GF-D8 (cell line): Measurements from ENCODE around the gene S1PR3.

Source experiments
- DNase-seq: peaks from one replicate; lab custom pipeline; 2025; lab: John Stamatoyannopoulos, UW

Gene S1PR3

DNA sequence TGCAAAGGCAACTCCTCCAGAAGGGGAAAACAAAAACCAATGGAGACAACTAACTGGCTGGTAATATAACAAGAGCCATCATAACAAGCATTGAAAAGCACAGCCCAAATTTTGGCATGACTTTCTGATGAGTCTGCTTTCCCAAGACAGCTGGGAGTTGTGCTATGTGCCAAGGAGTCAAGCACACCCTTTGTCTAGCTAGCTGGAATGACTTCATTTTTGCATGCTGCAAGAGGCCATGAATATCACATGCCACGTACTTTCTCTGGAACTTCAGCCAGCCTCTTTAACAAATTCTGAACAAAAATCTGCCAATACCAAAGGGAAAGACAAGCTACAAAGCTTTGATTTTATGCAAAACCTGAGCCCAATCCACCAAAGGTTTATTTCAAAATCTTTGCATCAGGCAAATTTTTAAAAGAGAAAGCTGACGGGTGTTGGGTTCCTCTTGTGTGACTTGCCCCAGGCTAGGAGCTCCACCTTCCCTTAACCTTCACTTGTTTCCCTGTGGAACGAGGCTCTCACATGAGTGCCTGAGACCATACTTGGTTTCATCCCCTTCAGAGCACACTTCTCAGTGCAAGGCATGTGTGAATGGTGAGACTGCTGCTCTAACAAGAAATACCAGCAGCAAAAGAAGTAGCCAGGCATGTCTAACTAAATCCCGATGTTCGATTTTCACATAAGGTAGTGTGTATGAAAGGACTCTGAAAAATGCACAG, 47.3 kb downstream of the S1PR3 start:
- DNase-seq: no peak

DNA sequence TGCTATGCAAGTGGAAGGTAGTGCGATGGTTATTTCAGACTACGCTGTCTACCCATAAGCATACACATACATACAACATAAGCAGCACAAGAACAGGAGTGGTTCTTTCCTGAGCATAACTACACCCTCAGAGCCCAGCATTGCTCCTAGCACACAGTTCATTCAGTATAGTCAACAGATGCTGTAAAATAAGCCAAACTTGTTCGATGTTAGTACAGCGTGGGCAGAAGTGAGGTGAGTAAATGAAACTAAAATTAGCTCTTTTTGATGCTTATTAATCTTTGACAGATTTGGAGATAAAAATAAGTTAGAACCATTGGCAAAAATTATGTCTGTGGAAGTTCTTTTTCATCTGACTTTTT, 47.8 kb downstream of the S1PR3 start:
- no peak for DNase-seq

DNA sequence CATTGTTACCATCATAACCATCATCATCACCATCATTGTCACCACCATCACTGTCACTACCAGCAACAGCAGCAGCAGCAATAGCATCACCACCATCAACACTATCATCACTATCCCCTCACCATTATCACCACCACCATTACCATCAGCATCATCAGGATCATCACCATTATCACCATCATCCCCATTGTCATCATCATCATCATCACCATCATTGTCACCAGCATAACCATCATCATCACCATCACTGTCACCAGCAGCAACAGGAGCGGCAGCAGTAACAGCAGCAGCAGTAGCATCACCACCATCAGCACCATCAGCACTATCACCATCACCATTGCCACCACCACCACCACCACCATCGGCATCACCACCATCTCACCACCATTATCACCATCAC, 48.4 kb downstream of the S1PR3 start:
- no peak for DNase-seq

DNA sequence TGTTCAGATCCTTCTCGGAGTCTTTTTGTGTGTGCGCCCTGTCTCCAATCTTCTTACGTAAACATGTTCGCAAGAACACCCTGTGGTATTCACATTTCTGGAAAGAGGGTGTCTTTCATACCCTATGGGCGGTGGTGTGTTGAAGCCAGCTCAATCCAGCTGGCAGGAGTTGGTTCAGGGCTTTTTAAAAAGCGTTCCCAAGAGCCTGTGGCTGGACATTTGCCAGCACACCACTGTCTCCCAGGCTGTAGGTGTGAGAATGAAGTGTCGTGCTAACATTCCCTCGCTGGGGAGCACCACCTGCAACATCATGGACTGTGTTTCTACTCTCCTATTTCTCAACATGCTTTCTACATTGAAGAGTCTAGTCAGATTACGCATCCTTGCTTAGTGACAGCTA, 51.7 kb downstream of the S1PR3 start:
- no peak for DNase-seq

DNA sequence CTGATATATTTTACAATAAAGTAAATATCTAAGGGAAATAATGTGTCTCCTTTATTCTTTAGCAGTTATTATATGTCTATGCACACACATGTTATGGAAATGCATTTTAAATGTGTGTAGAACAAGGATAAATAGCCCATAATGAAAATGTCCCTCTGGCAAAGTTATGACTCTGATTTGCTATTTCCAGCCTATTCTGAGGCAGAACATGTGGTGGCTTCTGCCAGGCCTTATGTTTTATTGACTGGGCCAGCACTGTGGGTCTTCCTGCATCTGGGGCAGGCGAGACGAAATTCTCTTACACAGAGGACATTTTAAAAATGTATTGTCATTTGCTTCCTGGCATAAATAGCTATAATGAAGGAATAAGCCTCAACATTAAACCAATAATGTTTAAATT, 52.8 kb downstream of the S1PR3 start:
- no peak for DNase-seq

DNA sequence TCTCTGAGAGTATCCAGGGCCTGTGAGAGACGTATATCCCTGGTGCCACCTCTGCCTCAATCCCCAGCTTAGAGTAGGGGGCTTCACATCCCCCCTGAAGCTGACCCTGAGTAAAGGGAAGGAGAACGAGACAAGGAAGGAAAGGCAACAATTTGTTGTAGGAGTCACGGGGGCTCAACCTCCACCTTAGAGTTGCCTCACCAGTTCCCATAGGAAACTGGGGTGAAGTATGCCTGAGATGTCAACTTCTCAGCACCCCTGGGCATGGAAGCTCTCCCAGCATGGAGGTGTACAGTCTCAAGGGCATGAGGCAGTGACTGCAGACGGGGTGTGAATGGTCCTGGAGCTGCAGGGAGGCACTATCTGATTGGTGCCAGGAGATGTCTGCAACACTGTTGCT, 53.6 kb downstream of the S1PR3 start:
- DNase-seq: no peak

DNA sequence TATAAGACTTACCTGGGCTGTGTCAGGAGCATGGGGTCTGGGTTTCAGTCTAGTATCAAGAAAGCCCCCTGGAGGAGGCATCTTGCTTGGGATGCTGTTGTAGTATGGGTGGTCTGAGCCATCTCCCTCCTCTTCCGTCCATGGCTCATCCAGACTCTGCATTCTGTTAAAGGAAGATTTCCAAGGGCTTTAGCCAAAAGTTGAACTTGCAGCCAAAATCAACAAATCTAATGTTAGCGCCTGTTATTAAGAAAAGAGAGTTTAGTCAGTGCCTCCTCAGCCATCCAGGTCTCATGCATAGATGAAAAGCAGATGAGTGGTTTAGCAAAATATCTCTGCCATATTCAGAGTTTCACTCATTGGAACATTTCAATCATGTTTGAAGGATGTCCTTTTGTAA, 55.6 kb downstream of the S1PR3 start:
- no peak for DNase-seq

DNA sequence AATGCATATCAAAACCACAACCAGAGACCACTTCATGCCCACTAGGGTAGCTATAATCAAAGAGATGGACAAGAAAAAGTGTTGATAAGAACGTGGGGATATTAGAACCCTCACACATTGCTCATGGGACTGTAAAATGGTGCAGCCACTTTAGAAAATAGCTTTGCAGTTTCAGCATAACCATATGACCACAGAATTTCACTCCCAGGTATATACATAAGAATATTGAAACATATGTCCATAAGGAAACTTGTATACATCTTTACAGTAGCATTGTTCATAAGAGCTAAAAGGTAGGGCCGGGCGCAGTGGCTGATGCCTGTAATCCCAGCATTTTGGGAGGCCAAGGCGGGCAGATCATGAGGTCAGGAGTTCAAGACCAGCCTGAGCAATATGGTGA, 56.4 kb downstream of the S1PR3 start:
- DNase-seq: no peak

DNA sequence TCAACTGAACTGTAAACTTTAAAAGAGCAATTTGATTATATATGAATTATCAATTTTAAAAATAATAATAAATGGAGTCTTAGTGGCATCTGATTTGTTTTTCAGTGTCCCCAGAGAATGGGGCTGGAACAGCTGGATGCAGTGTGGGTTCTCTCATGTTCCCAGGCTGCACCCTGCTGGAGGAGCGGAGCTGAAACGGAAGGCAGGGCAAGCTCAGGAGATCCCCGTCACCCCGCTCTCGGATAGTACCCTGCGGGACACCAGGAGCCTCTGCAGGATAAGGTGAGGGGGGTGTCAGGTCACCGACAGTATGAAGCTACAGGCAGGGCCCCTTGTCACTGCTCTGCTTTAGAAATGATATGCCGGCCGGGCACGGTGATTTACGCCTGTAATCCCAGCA, 57.3 kb downstream of the S1PR3 start:
- no peak for DNase-seq

DNA sequence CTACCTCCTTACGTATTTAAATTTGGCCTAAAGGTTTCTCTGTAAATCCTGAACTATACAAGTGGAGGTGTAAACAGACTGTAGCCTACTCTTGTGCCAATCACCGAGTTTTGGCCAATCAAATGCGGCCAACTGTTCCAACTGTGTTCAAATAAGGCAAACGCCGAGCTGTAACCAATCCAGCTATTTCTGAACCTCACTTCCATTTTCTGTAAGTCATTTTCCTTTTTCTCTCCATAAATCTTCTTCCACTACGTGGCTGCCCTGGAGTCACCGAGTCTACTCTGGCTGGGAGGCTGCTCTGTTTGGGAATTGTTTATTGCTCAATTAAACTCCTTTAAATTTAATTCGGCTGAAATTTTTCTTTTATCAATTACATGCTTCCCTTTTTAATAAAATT, 58.4 kb downstream of the S1PR3 start:
- DNase-seq: no peak

DNA sequence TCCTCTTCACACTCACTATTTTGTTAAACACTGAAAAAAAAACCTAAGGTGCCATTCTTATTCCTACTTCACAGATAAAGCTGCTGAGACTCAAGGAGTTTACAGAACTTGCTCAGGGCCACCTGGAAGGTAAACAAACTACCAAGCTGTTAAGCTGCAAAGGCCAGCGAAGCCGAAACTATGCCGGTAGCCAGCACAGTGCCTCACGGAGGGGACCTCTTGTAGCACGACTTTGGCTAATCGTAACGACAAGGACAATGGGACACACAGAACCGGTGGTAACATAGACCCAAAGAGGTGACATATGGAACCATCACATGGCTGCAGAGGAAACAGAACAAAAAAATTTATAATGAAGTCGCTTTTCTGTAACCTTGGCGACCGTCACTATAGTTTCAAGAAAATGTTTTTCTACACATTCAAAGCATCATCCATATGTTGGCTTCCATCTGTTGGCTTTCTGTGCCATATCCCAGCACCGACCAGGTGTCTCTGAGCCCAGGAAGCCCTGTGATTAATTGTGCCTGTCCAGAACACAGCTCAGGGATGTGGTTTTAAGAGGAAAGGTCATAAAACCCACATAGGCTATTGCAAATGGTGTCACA, 60.3 kb downstream of the S1PR3 start:
- DNase-seq: no peak

DNA sequence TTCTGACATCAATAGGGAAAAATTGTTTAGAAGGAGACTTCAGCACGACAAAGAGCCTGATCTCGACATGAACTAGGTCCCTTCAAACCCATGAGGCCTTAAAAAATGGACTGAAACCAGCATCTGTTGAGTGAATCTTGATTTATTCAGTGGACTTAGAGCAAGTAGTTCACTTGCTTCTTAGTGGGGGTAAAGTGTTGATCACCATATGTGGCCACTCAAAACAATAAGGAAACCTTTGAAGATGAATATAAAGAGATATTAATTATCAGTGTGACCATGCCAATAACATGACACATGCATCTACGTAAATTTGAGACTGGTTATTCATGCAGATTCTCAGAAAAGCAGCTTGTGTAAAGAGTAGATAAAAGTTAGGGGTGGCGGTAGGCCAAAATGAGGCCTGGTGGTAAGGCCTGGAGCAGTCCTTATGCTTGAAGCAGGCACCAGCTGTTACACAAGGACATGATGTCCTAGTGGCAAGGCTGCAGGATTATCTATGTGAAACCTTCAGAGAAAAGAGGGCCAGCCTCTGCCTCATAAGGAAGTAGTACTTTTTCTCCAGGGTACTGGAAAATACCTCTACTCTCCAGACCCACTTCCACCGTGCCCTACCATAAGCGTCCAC, 61.3 kb downstream of the S1PR3 start:
- DNase-seq: no peak

DNA sequence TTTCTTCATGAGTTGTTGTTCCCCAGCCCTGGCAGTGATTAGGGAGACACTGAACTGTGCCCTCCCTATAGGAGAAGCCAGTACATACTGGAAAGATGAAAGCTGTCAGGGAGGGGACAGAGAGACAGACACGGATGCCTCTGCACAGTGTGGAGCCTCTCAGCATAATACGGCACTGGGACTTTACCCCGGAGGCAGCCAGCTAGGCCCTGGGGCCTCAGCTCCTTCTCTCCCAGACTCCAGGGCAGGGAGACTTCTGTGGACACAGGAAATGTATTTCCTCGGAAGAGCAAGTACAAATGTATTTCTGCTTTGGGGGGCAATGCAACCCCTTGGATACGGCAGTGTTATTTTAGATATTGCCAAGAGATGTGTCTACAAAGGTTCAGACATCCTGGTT, 62.0 kb downstream of the S1PR3 start:
- no peak for DNase-seq
